ENCODE measurements around the gene BHLHE41.

Gene BHLHE41

DNA sequence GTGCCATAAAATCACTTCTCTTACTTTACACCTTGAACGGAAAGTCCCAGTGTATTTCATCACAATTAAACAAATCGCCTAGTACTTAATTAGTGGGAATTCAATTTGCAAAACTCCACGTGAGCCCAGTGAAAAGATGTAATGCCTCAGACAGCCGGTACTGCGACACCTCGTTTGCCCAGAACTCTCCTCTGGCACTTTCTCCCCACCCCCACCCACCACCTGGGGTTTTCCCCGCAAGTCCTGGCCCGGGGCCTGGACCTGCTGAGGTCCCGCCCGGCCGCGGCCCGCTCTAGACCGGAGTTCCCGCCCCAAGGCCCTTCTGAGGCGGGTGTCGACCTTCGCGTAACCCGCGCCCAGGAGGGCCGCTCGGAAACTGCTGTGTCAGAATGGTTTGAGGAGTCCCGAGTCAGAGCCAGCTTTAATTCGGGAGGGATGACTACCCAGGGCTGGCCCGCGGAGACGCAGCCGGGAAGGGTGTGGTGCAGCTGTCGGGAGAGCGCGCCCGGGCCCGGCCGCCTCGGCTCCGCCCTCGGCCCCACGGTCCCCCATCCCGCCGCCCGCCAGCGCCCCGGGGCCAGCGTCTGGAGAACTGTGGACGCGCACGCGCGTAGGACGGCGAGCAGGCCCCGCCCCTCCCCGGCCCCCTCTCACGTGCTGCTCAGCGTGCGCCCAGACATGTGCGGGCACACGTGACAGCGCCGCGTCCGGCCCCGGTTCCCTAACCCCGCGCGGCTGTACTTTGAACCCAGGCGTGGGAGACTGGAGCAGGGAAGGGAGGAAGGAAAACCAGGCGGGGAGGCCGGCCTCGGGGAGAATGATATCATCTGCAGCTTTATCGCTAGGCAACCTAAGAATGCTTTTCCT lies 10.8 kb downstream of the BHLHE41 start:
- peak in 4 of 5 donors; percentile 33 to 80 (median 52) for DNase-seq

DNA sequence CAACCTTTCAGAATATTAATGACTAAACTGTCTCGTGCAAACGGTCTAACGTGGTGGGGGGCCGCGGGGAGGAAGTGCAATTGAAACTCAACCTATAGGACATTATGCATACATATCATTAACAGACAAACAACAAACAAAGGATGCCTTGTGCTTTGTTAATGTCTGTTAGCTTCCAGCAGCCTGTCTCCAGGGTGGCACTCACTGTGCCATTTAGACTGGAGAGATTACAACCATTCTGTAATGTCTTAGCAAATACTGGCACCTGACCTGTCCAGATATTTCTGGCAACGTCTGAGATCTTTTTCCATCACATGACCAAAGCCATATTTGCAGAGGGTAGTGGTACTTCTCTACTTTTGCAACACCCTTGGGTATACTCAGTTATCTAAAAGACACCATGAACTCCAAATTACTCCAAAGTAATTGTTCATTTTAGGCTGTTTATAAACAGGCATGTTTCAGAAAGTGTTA lies 11.6 kb downstream of the BHLHE41 start:
- DNase-seq = no peak

DNA sequence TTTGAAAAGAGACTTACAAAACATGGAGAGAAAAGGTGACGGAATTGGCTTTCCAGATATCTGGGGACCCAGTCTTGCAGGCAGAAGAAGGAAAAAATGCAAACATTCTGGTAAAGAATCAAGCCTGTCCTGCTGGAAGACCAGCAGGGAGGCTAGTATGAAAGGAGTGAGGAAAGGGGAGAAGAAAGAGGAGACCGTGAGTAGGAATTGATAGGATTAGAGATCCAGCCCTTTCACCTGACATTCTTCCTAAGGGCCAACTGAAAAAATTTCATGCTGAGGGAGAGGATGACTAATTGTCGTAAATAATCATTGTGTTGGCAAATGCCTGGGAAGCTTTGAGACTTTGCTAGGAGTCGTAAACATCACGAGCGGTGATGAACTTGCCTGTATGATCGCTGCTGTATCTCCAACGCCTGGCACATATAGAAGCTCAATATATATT lies 12.1 kb downstream of the BHLHE41 start:
- DNase-seq = no peak

DNA sequence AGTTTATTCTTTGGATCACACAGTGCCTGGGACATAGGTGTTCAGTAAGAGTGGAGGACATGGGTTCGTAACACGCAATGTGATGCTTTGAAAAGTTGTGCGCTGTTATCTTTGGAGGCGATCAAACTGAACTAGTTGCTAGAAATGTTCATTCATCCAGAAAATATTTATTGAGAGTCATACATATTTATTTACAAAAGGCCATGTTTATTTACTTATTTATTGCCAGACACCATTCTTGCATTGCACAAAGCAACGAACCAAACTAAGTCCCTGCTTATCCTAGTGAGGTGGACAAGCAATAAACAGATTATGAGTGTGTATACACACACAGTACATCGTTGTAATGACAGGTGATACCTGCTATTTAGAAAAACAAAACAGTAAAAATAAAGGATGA lies 12.6 kb downstream of the BHLHE41 start:
- no peak for DNase-seq

DNA sequence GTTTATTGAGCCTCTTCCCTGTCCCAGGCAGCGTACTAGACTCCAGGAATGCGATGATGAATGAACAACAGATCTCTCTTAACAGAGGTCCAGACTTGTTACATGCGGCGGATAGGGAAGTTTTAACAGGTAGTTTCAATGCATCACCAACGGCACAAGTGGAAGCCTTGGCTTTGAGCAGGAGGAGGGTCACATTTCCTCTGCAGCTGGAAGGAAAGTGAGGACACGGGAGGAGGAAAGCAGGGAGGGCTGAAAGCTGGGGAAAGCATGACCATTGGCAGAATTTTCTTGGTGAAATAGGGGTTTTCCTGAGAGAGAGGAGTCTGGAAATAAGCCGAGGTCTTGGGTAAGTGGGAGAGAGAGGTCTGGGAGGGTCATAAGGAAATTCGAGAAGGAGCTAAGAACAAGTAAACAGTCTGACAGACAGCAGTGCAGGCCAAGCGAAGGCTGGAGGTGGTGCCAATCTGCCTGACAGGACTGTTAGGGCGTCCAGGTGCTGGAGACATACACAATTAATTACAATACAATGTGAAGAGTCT lies 15.4 kb downstream of the BHLHE41 start:
- no peak for DNase-seq

DNA sequence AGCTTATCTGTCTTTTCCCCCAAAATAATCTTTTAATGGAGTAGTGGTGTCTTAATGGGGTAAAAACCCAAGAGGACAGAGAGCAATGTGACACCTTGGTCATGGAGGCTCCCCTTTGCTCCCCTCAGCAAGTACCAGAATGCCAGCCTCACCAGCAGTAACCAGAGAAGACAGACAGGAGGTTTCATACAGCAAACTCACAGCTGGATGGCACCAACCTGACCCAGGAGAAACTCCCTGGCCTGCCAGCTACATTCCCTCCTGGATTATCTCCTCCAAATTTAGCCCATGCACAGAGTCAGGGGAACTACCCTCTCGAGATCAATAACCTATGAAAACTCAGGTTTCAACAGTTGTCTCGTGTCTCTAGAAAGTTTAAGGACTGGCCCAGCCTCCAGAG lies 15.9 kb downstream of the BHLHE41 start:
- DNase-seq = no peak

DNA sequence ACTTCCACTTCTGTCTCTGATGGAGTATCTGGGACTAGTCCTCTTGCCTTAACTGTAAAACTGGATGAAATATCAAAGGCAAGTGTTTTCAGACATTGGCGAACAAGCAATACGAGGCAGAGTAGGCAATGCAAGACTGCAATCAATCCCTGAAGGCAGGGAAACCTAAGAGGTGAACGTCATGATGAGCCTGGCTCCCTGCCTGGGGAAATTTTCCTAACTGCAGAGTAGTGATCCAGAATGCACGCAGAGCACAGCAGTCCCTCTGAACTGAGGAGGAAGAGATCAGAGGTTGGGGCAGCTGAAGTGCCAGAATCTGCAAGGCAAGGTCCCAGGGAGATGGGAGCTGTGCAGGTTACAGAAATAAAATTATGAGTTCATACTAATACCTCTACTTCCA lies 18.5 kb downstream of the BHLHE41 start:
- DNase-seq = no peak

DNA sequence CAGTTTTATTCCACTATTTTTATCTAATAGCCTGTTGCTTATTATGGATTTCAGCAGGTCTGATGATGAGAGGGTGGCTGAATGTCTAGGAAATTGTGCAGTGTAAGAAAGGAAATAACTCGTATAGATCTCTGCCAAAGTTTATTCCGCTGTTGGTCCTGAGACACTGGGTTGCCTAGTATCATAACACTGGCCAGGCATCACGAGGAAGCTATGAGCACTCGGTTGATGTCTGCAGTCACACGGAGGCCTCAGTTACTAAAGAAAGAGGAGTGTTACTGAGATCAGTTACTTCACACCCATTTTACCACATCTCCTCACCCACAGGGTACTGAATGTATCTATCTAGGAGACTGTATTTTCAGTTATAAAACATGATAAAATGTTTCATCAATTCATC lies 21.9 kb downstream of the BHLHE41 start:
- no peak for DNase-seq

DNA sequence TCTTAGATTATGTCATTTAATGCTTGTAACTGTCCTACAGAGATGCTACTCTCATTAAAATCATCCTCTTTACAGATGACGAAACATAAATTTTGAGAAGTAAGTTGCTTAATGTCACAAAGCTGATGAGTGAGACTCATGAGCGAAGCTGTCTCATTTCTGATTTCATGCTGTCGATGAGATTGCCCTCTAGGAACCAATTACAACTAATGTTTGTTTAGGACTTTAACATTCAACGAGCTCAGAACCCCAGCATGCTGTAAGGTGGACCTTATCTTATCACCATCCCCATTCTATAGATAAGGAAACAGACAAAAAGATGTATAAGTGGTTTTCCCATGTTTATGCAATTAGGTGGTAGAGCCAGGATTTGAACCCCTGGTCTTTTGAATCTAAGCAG lies 23.1 kb downstream of the BHLHE41 start:
- no peak for DNase-seq

DNA sequence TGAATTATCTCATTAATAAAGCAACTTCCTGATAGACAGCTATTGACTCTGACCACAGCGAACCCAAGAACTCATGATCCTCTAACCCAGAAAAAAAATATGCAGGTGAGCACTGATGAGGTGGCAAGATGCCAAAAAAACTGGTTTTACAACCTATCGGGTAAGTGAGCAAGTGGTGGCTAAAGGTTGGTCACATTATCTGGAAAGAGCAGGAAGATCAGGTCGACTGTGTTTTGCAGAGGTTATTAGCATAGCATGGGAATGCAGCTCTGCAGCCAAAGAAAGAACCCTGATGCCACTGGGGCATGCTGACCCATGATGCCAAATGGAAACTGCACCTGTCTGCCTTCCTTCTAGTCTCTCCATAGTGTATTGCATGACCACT lies 23.5 kb downstream of the BHLHE41 start:
- no peak for DNase-seq

DNA sequence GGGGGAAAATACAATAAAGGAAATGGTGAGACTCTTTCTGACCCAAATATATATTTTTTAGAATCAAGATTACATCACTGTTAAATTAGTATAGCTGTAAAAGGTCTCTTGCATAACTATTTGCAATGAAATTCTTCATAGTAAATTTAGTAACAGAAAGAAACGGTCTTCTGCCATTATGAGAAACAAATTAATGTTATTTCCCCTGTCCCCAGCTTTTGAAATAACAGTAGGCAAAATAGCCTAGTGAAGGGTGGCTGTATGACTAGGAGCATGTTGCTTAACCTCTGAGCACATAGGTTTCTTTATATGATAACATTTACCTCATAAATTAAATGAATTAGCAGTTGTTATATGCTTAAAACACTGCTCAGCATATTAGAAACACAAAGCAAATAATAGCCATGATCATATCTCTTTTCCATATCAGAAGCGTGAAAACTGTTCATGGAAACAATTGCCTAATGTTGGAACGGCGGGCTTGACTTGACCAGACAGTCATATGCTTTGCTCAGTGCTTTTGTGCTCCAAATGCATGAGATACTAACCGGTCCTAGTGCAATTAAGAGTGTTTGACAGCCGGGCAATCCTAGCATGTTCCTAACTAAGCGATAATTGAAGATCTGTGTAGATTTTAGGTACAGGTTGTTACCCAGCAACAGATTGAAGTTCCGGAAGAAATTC lies 24.0 kb downstream of the BHLHE41 start:
- no peak for DNase-seq

DNA sequence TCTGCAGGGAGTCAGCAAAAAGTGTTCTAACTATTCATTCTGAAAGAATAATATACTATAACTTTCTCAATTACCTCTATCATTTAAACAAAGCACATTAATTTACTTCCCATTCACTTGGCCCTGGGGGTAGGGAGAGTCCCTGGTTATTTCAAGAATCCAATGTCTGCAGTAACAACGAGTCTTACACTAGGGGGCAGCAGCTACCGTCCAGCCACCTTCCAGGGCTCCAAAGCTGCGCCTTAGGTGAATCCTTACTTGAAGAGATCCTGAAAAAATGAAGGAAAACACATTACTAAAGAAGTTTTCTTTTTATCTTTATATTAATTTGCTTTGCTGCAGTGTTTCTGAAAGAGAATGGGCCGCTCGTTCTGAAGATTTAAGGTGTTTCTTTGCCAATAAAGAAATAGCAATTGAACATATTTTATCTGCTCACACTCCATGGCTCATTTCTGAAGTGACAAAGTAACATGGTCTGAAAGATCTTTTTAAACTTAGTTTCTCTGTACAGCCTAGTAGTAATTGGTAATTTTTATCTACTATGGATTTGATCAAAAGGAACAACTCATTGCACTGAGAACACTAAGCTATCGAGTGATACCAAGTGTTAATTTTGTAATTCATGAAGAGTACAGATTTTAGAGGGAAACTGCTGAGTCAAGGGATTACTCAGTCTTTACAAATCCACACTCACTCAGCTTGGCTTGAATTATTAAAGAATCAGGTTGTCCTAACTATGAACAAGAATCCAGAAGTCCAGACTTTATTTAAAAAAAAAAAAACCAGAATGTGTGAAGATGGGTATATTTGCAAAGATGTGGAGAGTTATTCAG lies 27.6 kb downstream of the BHLHE41 start:
- peak in 4 of 5 donors; percentile 19 to 43 (median 36) for DNase-seq

DNA sequence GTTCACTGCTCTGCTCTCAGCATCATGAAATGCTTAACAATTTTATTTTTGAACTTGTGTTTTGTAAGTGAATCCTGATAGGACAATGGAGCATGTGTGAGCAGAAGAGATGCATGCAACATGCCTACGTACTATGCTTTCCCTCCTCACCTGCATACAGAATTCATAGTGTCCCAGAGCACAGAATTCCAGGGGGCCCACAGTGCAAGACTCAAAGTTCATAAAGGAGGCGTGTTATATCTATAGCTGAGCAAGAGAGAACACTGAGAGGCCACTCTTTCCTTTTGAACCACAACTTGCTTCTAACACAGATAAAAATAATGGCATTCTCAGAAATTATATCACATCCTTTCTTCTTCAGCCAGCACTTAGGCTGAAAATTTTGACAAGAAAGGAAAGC lies 28.8 kb downstream of the BHLHE41 start:
- no peak for DNase-seq

DNA sequence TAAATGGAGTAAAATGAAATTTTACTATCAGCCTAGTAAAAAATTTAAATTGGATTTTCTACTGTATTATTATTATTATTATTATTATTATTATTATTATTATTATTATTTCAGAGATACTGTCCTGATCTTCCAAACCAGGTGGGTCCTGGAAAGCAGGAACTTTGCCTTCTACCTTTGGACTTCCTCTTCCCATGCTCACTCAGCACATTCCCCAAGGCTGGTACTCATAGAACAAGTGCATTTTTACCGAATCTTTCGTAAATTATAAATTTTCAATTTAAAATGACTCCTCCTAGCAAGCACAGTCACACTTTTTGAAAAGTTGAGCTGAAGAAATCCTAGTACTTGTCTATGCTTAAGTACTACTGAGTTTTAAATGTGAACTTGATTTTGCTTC lies 29.7 kb downstream of the BHLHE41 start:
- no peak for DNase-seq

DNA sequence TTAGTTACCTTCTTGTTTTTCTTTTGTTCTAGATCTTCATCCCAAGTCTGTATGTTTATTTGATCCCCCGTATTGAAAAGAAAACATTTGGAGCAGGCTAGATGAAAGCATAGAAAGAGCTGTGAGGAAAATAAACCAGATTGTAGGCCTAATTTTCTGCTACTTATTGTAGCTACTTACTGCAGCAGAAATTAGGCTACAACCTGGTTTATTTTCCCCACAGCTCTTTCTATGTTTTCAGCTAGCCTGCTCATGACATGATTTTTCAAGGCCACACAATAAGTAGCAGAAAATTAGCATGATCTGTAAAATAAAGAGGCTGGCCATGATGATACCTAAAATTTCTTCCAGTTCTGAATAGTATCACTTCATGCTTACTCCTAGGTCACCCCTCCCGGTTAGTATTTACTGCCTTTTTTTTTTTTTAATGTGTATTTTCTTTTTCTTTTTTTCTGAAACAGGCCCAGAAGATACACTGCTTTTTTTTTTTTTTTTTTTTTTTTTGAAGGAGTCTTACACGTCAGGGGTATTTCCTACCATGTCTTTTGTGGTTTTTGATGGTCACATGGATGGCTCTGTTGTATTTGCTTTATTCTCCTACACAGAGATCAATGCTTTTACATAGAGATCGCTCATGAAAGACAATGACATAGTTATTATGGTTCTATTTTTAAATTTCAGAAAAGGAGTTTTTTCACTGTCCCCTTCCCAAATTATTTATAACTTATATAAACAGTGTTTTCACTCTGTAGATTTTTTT lies 32.3 kb downstream of the BHLHE41 start:
- no peak for DNase-seq

DNA sequence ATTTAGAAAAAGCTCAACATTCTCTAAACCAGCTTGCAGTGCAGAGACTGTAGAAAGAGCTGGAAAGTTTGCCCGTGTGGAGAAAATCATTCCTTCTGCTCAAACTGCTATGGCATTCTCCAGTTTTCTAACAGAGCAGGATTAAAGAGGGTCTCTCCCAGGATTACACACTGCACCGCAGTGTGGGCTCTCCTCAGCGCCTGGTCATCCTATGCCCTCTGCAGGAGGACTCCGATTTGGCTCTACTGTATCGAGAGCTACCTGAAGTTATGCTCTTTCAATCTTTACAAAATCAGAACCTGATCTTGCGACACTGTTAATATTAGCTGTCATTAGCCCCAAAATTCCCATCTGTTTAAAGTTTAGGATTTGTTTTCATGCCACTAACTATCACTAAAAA lies 33.0 kb downstream of the BHLHE41 start:
- DNase-seq = no peak

DNA sequence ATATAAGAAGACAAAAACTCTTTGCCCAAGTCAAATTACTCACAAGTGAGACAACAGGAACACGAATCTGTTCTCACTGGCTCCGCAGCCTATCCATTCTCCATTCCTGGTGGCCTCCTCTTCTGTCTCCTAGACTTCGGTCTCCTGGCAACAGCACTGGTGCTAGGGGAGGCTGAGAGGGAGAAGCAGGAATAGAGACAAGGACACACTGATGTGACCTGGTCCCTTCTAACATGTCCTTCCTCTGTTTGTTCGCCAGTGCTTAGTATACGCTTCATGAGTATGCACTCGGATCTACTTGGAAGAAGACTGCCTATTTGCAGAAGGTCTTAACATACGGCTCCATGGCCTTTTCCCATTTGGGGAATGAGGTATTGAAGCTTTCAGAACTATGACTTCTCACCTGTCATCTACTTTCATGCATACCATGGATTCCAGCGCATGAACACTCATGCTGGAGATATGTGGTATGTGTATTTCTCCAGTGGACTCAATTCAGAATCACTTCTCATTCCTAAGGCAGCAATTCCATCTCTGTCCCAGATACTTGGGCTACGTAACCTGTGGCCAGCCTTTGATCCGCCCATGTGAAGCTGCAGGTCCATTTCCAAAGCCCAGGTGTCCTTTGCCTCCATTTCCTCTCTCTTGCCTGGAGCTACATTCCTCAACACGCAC lies 33.9 kb downstream of the BHLHE41 start:
- no peak for DNase-seq

DNA sequence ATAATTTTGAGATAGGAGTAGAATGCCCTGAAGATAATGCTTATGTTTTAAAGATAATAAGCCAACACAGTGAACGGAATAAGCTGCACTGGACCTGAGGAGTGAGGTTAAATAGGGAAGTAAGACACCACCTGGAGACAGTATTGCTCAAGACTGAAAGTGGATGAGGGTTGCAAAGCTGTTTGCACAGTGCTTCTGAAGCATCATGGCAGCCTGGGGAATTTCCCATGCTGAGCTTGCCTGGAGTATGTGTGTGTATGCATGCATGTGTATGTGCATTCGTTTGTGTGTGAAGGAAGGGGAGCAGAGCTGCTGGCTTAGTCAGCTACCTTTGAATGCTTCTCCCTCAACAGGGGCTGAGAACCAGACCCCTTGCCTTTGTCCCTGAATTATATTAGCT lies 35.8 kb downstream of the BHLHE41 start:
- no peak for DNase-seq

DNA sequence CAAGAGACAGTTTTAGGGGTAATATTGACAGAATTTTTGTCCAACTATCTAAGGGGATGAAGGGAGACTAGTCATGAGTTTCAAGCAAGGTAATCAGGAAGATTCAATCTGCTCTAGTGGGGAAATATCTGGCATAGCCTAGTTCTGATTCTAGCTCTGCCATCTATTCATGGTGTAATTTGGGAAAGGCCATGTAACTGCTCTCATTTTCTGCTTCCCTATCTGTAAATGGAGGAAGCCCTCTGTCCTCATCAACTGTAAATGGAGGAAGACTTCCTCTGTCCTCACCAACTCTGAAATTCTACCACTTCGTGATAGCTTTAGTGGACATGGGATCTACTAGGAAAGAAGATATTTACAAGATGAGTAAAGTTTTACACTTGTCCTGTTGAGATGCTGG lies 37.9 kb downstream of the BHLHE41 start:
- no peak for DNase-seq

DNA sequence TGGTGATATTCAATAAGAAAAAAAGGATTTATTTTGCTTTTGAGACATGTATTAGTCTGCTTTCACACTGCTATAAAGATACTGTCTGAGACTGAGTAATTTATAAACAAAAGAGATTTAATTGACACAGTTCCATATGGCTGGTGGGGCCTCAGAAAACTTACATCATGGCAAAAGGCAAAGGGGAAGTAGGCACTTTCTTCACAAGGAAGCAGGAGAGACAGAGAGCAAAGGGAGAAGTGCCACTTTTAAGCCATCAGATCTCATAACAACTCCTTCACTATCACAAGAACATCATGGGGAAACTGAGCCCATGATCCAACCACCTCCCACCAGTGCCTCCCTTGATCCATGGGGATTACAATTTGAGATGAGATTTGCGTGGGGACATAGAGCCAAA lies 43.9 kb downstream of the BHLHE41 start:
- DNase-seq = no peak

DNA sequence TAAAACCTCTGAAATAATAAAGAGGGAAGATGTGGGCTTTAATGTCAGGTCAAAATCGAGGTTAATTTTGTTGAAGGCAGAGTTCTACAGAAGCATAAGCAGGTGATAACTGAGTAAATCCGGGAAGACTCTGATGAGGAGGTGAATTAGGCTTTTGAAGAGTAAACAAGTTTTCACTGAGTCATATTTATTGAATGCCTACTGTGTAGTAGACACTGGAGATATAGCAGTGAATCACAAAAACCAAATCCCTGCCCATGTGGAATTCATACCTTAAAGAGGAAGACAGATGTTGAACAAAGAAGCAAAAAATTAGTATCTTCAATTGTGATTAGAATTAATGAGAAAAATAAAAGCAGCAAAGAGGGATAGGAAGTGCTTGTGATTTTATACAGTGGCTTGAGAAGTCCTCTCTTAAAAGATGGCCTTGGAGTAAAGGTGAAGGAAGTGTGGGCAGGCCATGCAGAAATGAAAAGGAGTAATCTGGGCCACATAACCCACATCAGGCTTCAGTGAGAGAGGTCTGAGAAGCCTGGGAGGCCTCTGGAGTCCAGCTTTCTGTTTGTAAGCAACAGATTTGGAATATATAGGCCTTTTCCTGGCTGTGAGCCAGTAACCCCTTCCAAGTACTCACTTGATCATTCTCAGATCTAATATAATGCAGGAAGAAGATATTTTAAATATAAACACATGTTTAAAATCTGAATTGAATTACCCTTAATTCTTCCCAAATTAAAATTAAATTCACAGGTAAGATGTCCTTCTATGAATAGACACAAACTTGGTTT lies 46.7 kb downstream of the BHLHE41 start:
- DNase-seq = no peak
